Lower leg skin (tissue), 4 donors: ENCODE data around the gene LGR5. TPM values are rescaled to one million over a fixed set of nuclear protein-coding genes. Genes with fewer than 3 reads are reported as not detected.

ENCODE experiments used
- DNase-seq, 2 donors: peaks; one replicate each; pipeline ENCODE4 v3.0.0-alpha.2; 2019; ENCODE audit warnings: low spot score in 2 of 2
- H3K4me3 ChIP-seq: fragments of 200-600 bp; sonication (generic); 2 replicates; pipeline ENCODE4 v1.5.1; 2017; ENCODE audit warnings: mild to moderate bottlenecking, low read depth; ENCODE audit not compliant: poor library complexity, severe bottlenecking
- CTCF ChIP-seq, 3 donors: fragments of 450-650 bp; IDR thresholded peaks; one replicate each; pipeline ENCODE4 v1.5.1; 2016; ENCODE audit warnings: antibody characterized with exemption in 3 of 3, mild to moderate bottlenecking in 3 of 3, moderate library complexity in 2 of 3
- POLR2A ChIP-seq, 2 donors: fragments of 450-650 bp; IDR thresholded peaks; one replicate each; pipeline ENCODE4 v1.6.1; 2016 to 2017; ENCODE audit warnings: antibody characterized with exemption in 2 of 2, mild to moderate bottlenecking in 1 of 2, moderate library complexity in 1 of 2
- WGBS, 2 donors: methylation state at CpG; one replicate each; pipeline ENCODE4 v1.1.5; 2018; 5-methylcytosine and 5-hydroxymethylcytosine counted together
- intact Hi-C: fragments of 100-400 bp; cut with DNase I; formaldehyde crosslinking; loops from one replicate; pipeline ENCODE4 v1.15.0; 2023; ENCODE audit warnings: low total_unique reads
- total RNA-seq, 4 donors: library from RNA; depleted of rRNA; stranded (reverse); fragments of >200 nt; gene quantifications; one replicate each; pipeline ENCODE4 v1.1.0, GENCODE V29; 2016

The LGR5 gene
- total RNA-seq, 4 donors from 2014 or later, result 1.1 to 6.3 (median 1.3) TPM

GRCh38 chr12:71587012-71587411 lies 147.4 kb downstream of the LGR5 start:
- DNase-seq, result no peak
- TF ChIP-seq CTCF (IDR thresholded peaks at IDR 0.05), result no peak
- TF ChIP-seq POLR2A (IDR thresholded peaks at IDR 0.05), result no peak
- H3K4me3 ChIP-seq, result no peak overlapping the region
- 55 to 68% methylated on average over 2 of the region's 2 CpGs for WGBS, 2 donors
- intact Hi-C loops, result no loop called here

- intact Hi-C loops, result no loop called here
- TF ChIP-seq CTCF (IDR thresholded peaks at IDR 0.05) (no peak), POLR2A (IDR thresholded peaks at IDR 0.05) (no peak)
- no peak overlapping the region for H3K4me3 ChIP-seq
- WGBS, 2 donors, result 53 to 60% methylated on average over 4 of the region's 4 CpGs
- DNase-seq, result no peak
These were observed 149.9 kb downstream of the LGR5 start for GRCh38 chr12:71589478-71589881.

- WGBS, 2 donors, result 42 to 55% methylated on average over 2 of the region's 2 CpGs
- TF ChIP-seq CTCF (IDR thresholded peaks at IDR 0.05) (no peak), POLR2A (IDR thresholded peaks at IDR 0.05) (no peak)
- H3K4me3 ChIP-seq, result no peak overlapping the region
- no peak for DNase-seq
- intact Hi-C loops, result no loop called here
These were observed 152.0 kb downstream of the LGR5 start for GRCh38 chr12:71591601-71592000.

GRCh38 chr12:71592841-71593240 lies 153.2 kb downstream of the LGR5 start:
- H3K4me3 ChIP-seq, result no peak overlapping the region
- intact Hi-C loops, result no loop called here
- 39 to 47% methylated on average over 3 of the region's 3 CpGs for WGBS, 2 donors
- TF ChIP-seq POLR2A (IDR thresholded peaks at IDR 0.05) (no peak), CTCF (IDR thresholded peaks at IDR 0.05) (no peak)
- DNase-seq, result no peak

GRCh38 chr12:71594214-71594948 lies 154.8 kb downstream of the LGR5 start:
- 40% methylated on average over 5 of the region's 5 CpGs for WGBS, 2 donors
- TF ChIP-seq CTCF (IDR thresholded peaks at IDR 0.05), result no peak
- no peak for TF ChIP-seq POLR2A (IDR thresholded peaks at IDR 0.05)
- DNase-seq, result no peak
- intact Hi-C loops, result no loop called here
- H3K4me3 ChIP-seq, result no peak overlapping the region

- TF ChIP-seq POLR2A (IDR thresholded peaks at IDR 0.05), result no peak
- no peak for TF ChIP-seq CTCF (IDR thresholded peaks at IDR 0.05)
- no peak for DNase-seq
- intact Hi-C loops, result no loop called here
- no peak overlapping the region for H3K4me3 ChIP-seq
These were observed 159.6 kb downstream of the LGR5 start for GRCh38 chr12:71599210-71599609.
